Suprapubic skin (tissue), 3 donors: ENCODE data around the gene BAAT.

Experiments used
- CTCF ChIP-seq, 2 donors: fragments of 200-600 bp in 1 of 2; fragments of 450-650 bp in 1 of 2; sonication (generic) in 1 of 2; IDR thresholded peaks; one replicate each; pipeline ENCODE4 v1.5.1; 2016 to 2019; ENCODE audit warnings: antibody characterized with exemption in 2 of 2, mild to moderate bottlenecking in 1 of 2, moderate library complexity in 1 of 2
- POLR2AphosphoS5 ChIP-seq, 3 donors: sonication (generic); formaldehyde crosslinking; IDR thresholded peaks; one replicate each; pipeline ENCODE4 v1.6.1; 2017; ENCODE audit warnings: antibody characterized with exemption in 3 of 3

- TF ChIP-seq CTCF (IDR thresholded peaks at IDR 0.05) = no peak
- TF ChIP-seq POLR2AphosphoS5 (IDR thresholded peaks at IDR 0.05) = no peak
Observed at GRCh38 chr9:101394687-101395086, 9.9 kb upstream of the BAAT start.
